Neural progenitor cell (in vitro differentiated cells): ENCODE results near the gene SERPINF2.

Experiments
- EZH2 ChIP-seq: fragments of 200-600 bp; sonication (generic); IDR thresholded peaks from 2 replicates; pipeline ENCODE4 v1.6.1; 2017; ENCODE audit warnings: antibody characterized with exemption, mild to moderate bottlenecking, moderate library complexity
- TF ChIP-seq, protein P1 (sequence below): fragments of 200-600 bp; sonication (generic); IDR thresholded peaks from 2 replicates; pipeline ENCODE4 v1.5.1; 2017; ENCODE audit warnings: antibody characterized with exemption, mild to moderate bottlenecking

DNA sequence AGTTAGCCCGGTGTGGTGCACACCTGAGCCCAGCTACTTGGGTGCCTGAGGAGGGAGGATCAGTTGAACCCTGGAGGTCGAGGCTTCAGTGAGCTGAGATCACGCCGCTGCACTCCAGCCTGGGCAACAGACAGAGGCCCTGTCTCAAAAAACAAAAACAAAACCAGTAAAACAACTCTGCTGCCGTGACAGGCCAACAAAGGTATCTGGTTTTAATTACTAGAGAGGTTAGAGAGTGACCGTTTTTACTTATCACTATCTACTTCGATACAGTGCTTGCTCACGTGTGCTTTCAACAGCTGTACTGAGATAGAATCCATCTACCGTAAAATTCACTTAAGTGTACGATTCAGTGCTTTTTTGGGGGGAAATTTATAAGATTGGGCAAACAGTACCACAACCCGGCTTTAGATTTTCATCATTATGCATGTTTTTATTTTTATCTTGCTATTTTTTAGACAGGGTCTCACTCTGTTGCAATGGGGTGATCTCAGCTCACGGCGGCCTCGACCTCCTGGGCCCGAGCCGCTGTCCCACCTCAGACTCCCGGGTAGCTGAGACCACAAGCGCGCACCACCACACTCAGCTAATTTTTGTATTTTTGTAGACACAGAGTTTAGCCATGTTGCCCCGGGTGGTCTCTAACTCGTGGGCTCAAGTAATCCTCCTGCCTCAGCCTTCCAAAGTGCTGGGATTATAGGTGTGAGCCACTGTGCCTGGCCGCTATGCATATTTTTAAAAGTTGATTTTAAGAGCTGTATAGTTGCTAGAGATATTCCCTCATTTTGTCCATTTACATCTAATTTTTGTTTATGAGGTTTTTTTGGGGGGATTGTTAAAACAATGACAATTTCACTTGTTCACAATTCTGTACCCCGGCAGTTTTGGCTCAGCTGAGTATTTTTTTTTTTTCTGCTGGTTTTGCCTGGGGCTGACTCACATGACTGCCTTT, 50.1 kb downstream of the SERPINF2 start:
- no peak for TF ChIP-seq EZH2
- TF ChIP-seq, protein P1, sequence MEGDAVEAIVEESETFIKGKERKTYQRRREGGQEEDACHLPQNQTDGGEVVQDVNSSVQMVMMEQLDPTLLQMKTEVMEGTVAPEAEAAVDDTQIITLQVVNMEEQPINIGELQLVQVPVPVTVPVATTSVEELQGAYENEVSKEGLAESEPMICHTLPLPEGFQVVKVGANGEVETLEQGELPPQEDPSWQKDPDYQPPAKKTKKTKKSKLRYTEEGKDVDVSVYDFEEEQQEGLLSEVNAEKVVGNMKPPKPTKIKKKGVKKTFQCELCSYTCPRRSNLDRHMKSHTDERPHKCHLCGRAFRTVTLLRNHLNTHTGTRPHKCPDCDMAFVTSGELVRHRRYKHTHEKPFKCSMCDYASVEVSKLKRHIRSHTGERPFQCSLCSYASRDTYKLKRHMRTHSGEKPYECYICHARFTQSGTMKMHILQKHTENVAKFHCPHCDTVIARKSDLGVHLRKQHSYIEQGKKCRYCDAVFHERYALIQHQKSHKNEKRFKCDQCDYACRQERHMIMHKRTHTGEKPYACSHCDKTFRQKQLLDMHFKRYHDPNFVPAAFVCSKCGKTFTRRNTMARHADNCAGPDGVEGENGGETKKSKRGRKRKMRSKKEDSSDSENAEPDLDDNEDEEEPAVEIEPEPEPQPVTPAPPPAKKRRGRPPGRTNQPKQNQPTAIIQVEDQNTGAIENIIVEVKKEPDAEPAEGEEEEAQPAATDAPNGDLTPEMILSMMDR, result no peak
